HG02588 (cell line): ENCODE measurements around the gene WDR76.

Experiments
- ATAC-seq: cut with Tn5 transposase; IDR thresholded peaks from one replicate; pipeline ENCODE4 v1.9.1; 2021; ENCODE audit warnings: mild to moderate bottlenecking, moderate library complexity; ENCODE audit not compliant: unreplicated experiment

WDR76 gene

GRCh38 chr15:43908516-43909050, 81.8 kb downstream of the WDR76 start:
- ATAC-seq: no peak

GRCh38 chr15:43911235-43911781, 84.5 kb downstream of the WDR76 start:
- no peak for ATAC-seq

GRCh38 chr15:43912208-43912607, 85.4 kb downstream of the WDR76 start:
- ATAC-seq: no peak

- ATAC-seq: no peak
These were observed 86.4 kb downstream of the WDR76 start for GRCh38 chr15:43913026-43913780.

- ATAC-seq: no peak
These were observed 87.1 kb downstream of the WDR76 start for GRCh38 chr15:43913941-43914340.

- no peak for ATAC-seq
These were observed 89.0 kb downstream of the WDR76 start for GRCh38 chr15:43915631-43916325.

GRCh38 chr15:43916326-43916660, 89.5 kb downstream of the WDR76 start:
- ATAC-seq: no peak
